ENCODE results near the gene TRIM8. TPM values are rescaled to one million over a fixed set of nuclear protein-coding genes. Genes with fewer than 3 reads are reported as not detected.

Gene TRIM8
- total RNA-seq, 1 experiment from 2014 or later, result 61.4 TPM

- no peaks in the 10 kb centered on the region for H3K27me3 ChIP-seq (ENCODE audit: low read length)
- no peak overlapping the region for H3K27ac ChIP-seq (ENCODE audit: low read length)
- no peak overlapping the region for H3K9ac ChIP-seq (ENCODE audit: low read length)
- H3K4me2 ChIP-seq (ENCODE audit: low read length), result no peak overlapping the region
- H4K20me1 ChIP-seq (ENCODE audit: low read length), result no peaks in the 10 kb centered on the region
- no peaks in the 10 kb centered on the region for H3K9me2 ChIP-seq (replicated peaks; ENCODE audit: low read length)
- BruUV-seq (replicated peaks), result no TSS peak
- H2AFZ ChIP-seq (ENCODE audit: low read length), result no peak overlapping the region
- DNase-seq, result no peak
- no peaks in the 10 kb centered on the region for H3K79me2 ChIP-seq (ENCODE audit: low read length)
- ATAC-seq, result 0 out of 2 replicates have a peak, but pooled peaks have one; percentile 9
- intact Hi-C loops (cut with micrococcal nuclease), result no loop called here
- no peak overlapping the region for H3K4me3 ChIP-seq (ENCODE audit: low read length)
- peaks cover 21% of the 10 kb centered on the region for H3K4me1 ChIP-seq (ENCODE audit: insufficient read depth, low read length)
- TF ChIP-seq CTCF (conservative IDR thresholded peaks at IDR 0.05; ENCODE audit: low read depth, low read length), result no peak
- TF ChIP-seq EZH2phosphoT487 (IDR thresholded peaks at IDR 0.05; ENCODE audit: borderline replicate concordance, low read length), result no peak
- no peak for TF ChIP-seq EZH2 (IDR thresholded peaks at IDR 0.05; ENCODE audit: low read length, unreplicated experiment)
- CTCF ChIA-PET, result no interaction called here
- POLR2A ChIA-PET (ENCODE audit: unreplicated experiment), result no interaction called here
- H3K36me3 ChIP-seq (ENCODE audit: low read depth, low read length), result no peaks in the 10 kb centered on the region
- no peaks in the 10 kb centered on the region for H3F3A ChIP-seq (ENCODE audit: low read length, unreplicated experiment)
- H3K9me3 ChIP-seq (ENCODE audit: low read length), result no peaks in the 10 kb centered on the region
These were observed 30.5 kb upstream of the TRIM8 start for GRCh38 chr10:102613785-102614184.

GRCh38 chr10:102614888-102615287 lies 29.4 kb upstream of the TRIM8 start:
- H3K27ac ChIP-seq (ENCODE audit: low read length), result no peak overlapping the region
- ChIA-PET CTCF (no interaction called here), POLR2A (ENCODE audit: unreplicated experiment) (no interaction called here)
- H3K4me1 ChIP-seq (ENCODE audit: insufficient read depth, low read length), result peaks cover 21% of the 10 kb centered on the region
- H4K20me1 ChIP-seq (ENCODE audit: low read length), result no peaks in the 10 kb centered on the region
- no peaks in the 10 kb centered on the region for H3K9me2 ChIP-seq (replicated peaks; ENCODE audit: low read length)
- H3K4me3 ChIP-seq (ENCODE audit: low read length), result no peak overlapping the region
- intact Hi-C loops (cut with micrococcal nuclease), result no loop called here
- TF ChIP-seq EZH2phosphoT487 (IDR thresholded peaks at IDR 0.05; ENCODE audit: borderline replicate concordance, low read length) (no peak), CTCF (conservative IDR thresholded peaks at IDR 0.05; ENCODE audit: low read depth, low read length) (no peak), EZH2 (IDR thresholded peaks at IDR 0.05; ENCODE audit: low read length, unreplicated experiment) (no peak)
- no peaks in the 10 kb centered on the region for H3K27me3 ChIP-seq (ENCODE audit: low read length)
- no peak overlapping the region for H2AFZ ChIP-seq (ENCODE audit: low read length)
- DNase-seq (no peak), ATAC-seq (no peak)
- H3K9ac ChIP-seq (ENCODE audit: low read length), result no peak overlapping the region
- H3K4me2 ChIP-seq (ENCODE audit: low read length), result no peak overlapping the region
- H3K79me2 ChIP-seq (ENCODE audit: low read length), result no peaks in the 10 kb centered on the region
- H3F3A ChIP-seq (ENCODE audit: low read length, unreplicated experiment), result no peaks in the 10 kb centered on the region
- no peaks in the 10 kb centered on the region for H3K9me3 ChIP-seq (ENCODE audit: low read length)
- no TSS peak for BruUV-seq (replicated peaks)
- H3K36me3 ChIP-seq (ENCODE audit: low read depth, low read length), result no peaks in the 10 kb centered on the region

- ATAC-seq (no peak), DNase-seq (no peak)
- no peaks in the 10 kb centered on the region for H3K9me2 ChIP-seq (replicated peaks; ENCODE audit: low read length)
- no peak overlapping the region for H3K27ac ChIP-seq (ENCODE audit: low read length)
- no peak overlapping the region for H3K4me3 ChIP-seq (ENCODE audit: low read length)
- peaks cover 20% of the 10 kb centered on the region for H3K4me1 ChIP-seq (ENCODE audit: insufficient read depth, low read length)
- no peak overlapping the region for H2AFZ ChIP-seq (ENCODE audit: low read length)
- H3K27me3 ChIP-seq (ENCODE audit: low read length), result no peaks in the 10 kb centered on the region
- H3K79me2 ChIP-seq (ENCODE audit: low read length), result no peaks in the 10 kb centered on the region
- ChIA-PET CTCF (no interaction called here), POLR2A (ENCODE audit: unreplicated experiment) (no interaction called here)
- TF ChIP-seq EZH2 (IDR thresholded peaks at IDR 0.05; ENCODE audit: low read length, unreplicated experiment), result no peak
- TF ChIP-seq EZH2phosphoT487 (IDR thresholded peaks at IDR 0.05; ENCODE audit: borderline replicate concordance, low read length), result no peak
- TF ChIP-seq CTCF (conservative IDR thresholded peaks at IDR 0.05; ENCODE audit: low read depth, low read length), result peak; percentile 39
- no TSS peak for BruUV-seq (replicated peaks)
- no peaks in the 10 kb centered on the region for H3F3A ChIP-seq (ENCODE audit: low read length, unreplicated experiment)
- no peaks in the 10 kb centered on the region for H3K9me3 ChIP-seq (ENCODE audit: low read length)
- intact Hi-C loops (cut with micrococcal nuclease), result no loop called here
- no peaks in the 10 kb centered on the region for H3K36me3 ChIP-seq (ENCODE audit: low read depth, low read length)
- no peak overlapping the region for H3K9ac ChIP-seq (ENCODE audit: low read length)
- H3K4me2 ChIP-seq (ENCODE audit: low read length), result no peak overlapping the region
- no peaks in the 10 kb centered on the region for H4K20me1 ChIP-seq (ENCODE audit: low read length)
These were observed 28.9 kb upstream of the TRIM8 start for GRCh38 chr10:102615361-102615760.

Data from PC-3 (cell line).